GM12878 (cell line): ENCODE results near the gene STX1B. TPM values are rescaled to one million over a fixed set of nuclear protein-coding genes. Genes with fewer than 3 reads are reported as not detected.

Experiments used
- ATAC-seq: fragments of 200-7000 bp; cut with Tn5 transposase; 3 replicates; pipeline ENCODE4 v1.9.1; 2020; ENCODE audit warnings: mild to moderate bottlenecking, moderate library complexity
- BruUV-seq: library from RNA; stranded (reverse); fragments of 400-500 nt; replicated peaks from 2 replicates; lab custom pipeline; 2021; lab: Mats Ljungman, UMichigan
- CTCF ChIA-PET: fragments of 300-600 bp; sonication (Branson Sonifier 250); formaldehyde crosslinking; extraction: SDS; loops from one replicate; lab custom pipeline; 2021; ENCODE audit warnings: inconsistent platforms; lab: Yijun Ruan, JAX
- POLR2A ChIA-PET: fragments of 350-600 bp; formaldehyde crosslinking; extraction: SDS; loops from one replicate; lab custom pipeline; 2021; ENCODE audit warnings: inconsistent platforms; lab: Charles Lee
- RAD21 ChIA-PET: fragments of 300-600 bp; sonication (Branson Sonifier 250); formaldehyde crosslinking; loops from one replicate; lab custom pipeline; 2023; ENCODE audit warnings: antibody characterized with exemption; ENCODE audit not compliant: unreplicated experiment; lab: Charles Lee
- SMC1A ChIA-PET: fragments of 300-600 bp; sonication (Branson Sonifier 250); formaldehyde crosslinking; loops from one replicate; lab custom pipeline; 2023; ENCODE audit not compliant: unreplicated experiment, uncharacterized antibody; lab: Charles Lee
- DNase-seq: peaks from one replicate; pipeline ENCODE4 v3.0.0-alpha.2; 2011; ENCODE audit warnings: low read depth, low spot score
- FAIRE-seq: peaks from 3 replicates; lab custom pipeline; 2011; peaks lifted over from hg19 to GRCh38; lab: Jason Lieb, UNC
- H2AFZ ChIP-seq: 2 replicates; pipeline ENCODE4 v1.6.0; 2011; ENCODE audit warnings: low read depth, low read length, control low read depth; ENCODE audit not compliant: control insufficient read depth
- H3K27ac ChIP-seq: 2 replicates; pipeline ENCODE4 v1.5.1; 2011; ENCODE audit warnings: control low read depth; ENCODE audit not compliant: control insufficient read depth, insufficient read depth
- H3K27me3 ChIP-seq, 2 experiments: replicated peaks in 1 of 2; 2 replicates each; pipeline versions ENCODE4 v1.6.0 to v1.6.1; 2011; ENCODE audit warnings: low read length in 1 of 2; ENCODE audit not compliant: control insufficient read depth in 2 of 2, insufficient read depth in 2 of 2
- H3K36me3 ChIP-seq, 2 experiments: 2 replicates each; pipeline ENCODE4 v1.5.1; 2011; ENCODE audit warnings: low read length in 1 of 2; ENCODE audit not compliant: control insufficient read depth in 2 of 2, insufficient read depth in 2 of 2
- H3K4me1 ChIP-seq: 2 replicates; pipeline ENCODE4 v1.6.1; 2011; ENCODE audit warnings: mild to moderate bottlenecking, low read length, moderate library complexity, mixed read lengths; ENCODE audit not compliant: control insufficient read depth, insufficient read depth
- H3K4me2 ChIP-seq: 2 replicates; pipeline ENCODE4 v1.6.0; 2011; ENCODE audit warnings: control low read depth; ENCODE audit not compliant: control insufficient read depth, insufficient read depth
- H3K4me3 ChIP-seq: fragments of 200-600 bp; sonication (generic); 2 replicates; pipeline ENCODE4 v1.5.1; 2016
- H3K79me2 ChIP-seq: 2 replicates; pipeline ENCODE4 v1.6.0; 2011; ENCODE audit warnings: low read length; ENCODE audit not compliant: control insufficient read depth, insufficient read depth
- H3K9ac ChIP-seq: 2 replicates; pipeline ENCODE4 v1.8.0; 2011; ENCODE audit warnings: low read length, control low read depth, mixed read lengths; ENCODE audit not compliant: control insufficient read depth, insufficient read depth
- H3K9me3 ChIP-seq: replicated peaks from 3 replicates; pipeline ENCODE4 v1.5.1; 2011; ENCODE audit warnings: mild to moderate bottlenecking, low read length; ENCODE audit not compliant: control insufficient read depth, insufficient read depth
- H4K20me1 ChIP-seq: 2 replicates; pipeline ENCODE4 v1.6.0; 2011; ENCODE audit not compliant: control insufficient read depth, insufficient read depth
- ATF3 ChIP-seq: IDR thresholded peaks from 2 replicates; pipeline ENCODE4 v1.6.1; 2011; ENCODE audit warnings: low read depth, mild to moderate bottlenecking, low read length, moderate library complexity, borderline replicate concordance; ENCODE audit errors: extremely low read depth
- DPF2 ChIP-seq: fragments of 450-650 bp; IDR thresholded peaks from 2 replicates; pipeline ENCODE4 v1.6.1; 2017; ENCODE audit warnings: mild to moderate bottlenecking
- EP300 ChIP-seq, 2 experiments: fragments of 150-350 bp in 1 of 2; IDR thresholded peaks; 2 replicates each; pipeline ENCODE4 v1.6.1; 2011 to 2012; ENCODE audit warnings: low read depth in 2 of 2, low read length in 2 of 2, borderline replicate concordance in 1 of 2, improper control_type of control experiment in 1 of 2, inconsistent platforms in 1 of 2; ENCODE audit not compliant: control insufficient read depth in 1 of 2
- HDGF ChIP-seq: fragments of 450-650 bp; IDR thresholded peaks from 2 replicates; pipeline ENCODE4 v1.6.1; 2016; ENCODE audit warnings: antibody characterized with exemption
- JUND ChIP-seq: IDR thresholded peaks from 2 replicates; pipeline ENCODE4 v1.6.1; 2012; ENCODE audit warnings: low read depth, mild to moderate bottlenecking, low read length, improper control_type of control experiment, moderate library complexity
- KDM1A ChIP-seq: fragments of 200-600 bp; sonication (generic); IDR thresholded peaks from 2 replicates; pipeline ENCODE4 v1.6.1; 2016; ENCODE audit warnings: borderline replicate concordance
- MTA2 ChIP-seq: fragments of 450-650 bp; IDR thresholded peaks from 2 replicates; pipeline ENCODE4 v1.6.1; 2016; ENCODE audit warnings: low read depth, mild to moderate bottlenecking, moderate library complexity
- MTA3 ChIP-seq: IDR thresholded peaks from 2 replicates; pipeline ENCODE4 v1.6.1; 2012; ENCODE audit warnings: low read length, inconsistent platforms, borderline replicate concordance
- PAX5 ChIP-seq: IDR thresholded peaks from 2 replicates; pipeline ENCODE4 v1.6.1; 2011; ENCODE audit warnings: low read depth, low read length, borderline replicate concordance
- RBBP5 ChIP-seq: fragments of 200-600 bp; sonication (generic); conservative IDR thresholded peaks from 2 replicates; pipeline ENCODE4 v1.6.1; 2016
- SMC3 ChIP-seq: IDR thresholded peaks from 2 replicates; pipeline ENCODE4 v1.6.1; 2011; ENCODE audit warnings: low read length, improper control_type of control experiment, borderline replicate concordance
- SP1 ChIP-seq: IDR thresholded peaks from one replicate; pipeline ENCODE4 v1.6.1; 2011; ENCODE audit warnings: low read depth, low read length
- WGBS: methylation state at CpG from one replicate; pipeline ENCODE4 v1.1.6; 2016; ENCODE audit warnings: low lambda C conversion rate; ENCODE audit not compliant: insufficient replicate concordance, insufficient coverage; ENCODE audit errors: missing lambda C conversion rate; 5-methylcytosine and 5-hydroxymethylcytosine counted together
- in situ Hi-C: fragments of 300-500 bp; cut with MboI; formaldehyde crosslinking; loops from 9 replicates; pipeline ENCODE4 v1.14.3; 2018; ENCODE audit warnings: mixed read lengths
- intact Hi-C: fragments of 100-400 bp; cut with micrococcal nuclease; formaldehyde crosslinking; loops from one replicate; pipeline ENCODE4 v1.14.2; 2022; ENCODE audit not compliant: unreplicated experiment
- polyA plus RNA-seq, 11 experiments: library from polyadenylated mRNA; depleted of rRNA in 4 of 11; unstranded in 6 of 11; stranded (reverse) in 5 of 11; fragments of >200 nt; fragmentation: Nextera tagmentation in 4 of 11; fragmentation: Illumina TruSeq in 1 of 11; extraction: Ambion mirVana in 4 of 11; extraction: Trizol in 1 of 11; gene quantifications; 1 replicate in 1 of 11; 2 replicates in 10 of 11; pipeline versions ENCODE4 v1.2.1 to v1.2.3, GENCODE V29; 2011 to 2016; ENCODE audit warnings: inconsistent platforms in 2 of 11, missing spikeins in 2 of 11, low read depth in 1 of 11
- total RNA-seq, 4 experiments: library from RNA; depleted of rRNA in 3 of 4; stranded (reverse); fragments of >200 nt in 3 of 4; fragmentation: Illumina TruSeq in 1 of 4; extraction: Trizol in 1 of 4; gene quantifications; 2 replicates each; pipeline versions ENCODE4 v1.2.1 to v1.2.3, GENCODE V29; 2013 to 2021
- TF ChIP-seq, protein P1 (sequence below): fragments of 450-650 bp; formaldehyde crosslinking; IDR thresholded peaks from 2 replicates; pipeline ENCODE4 v1.4.0; 2022; ENCODE audit warnings: mild to moderate bottlenecking, moderate library complexity
- TF ChIP-seq, protein P2 (sequence below): fragments of 450-650 bp; IDR thresholded peaks from 2 replicates; pipeline ENCODE4 v1.6.1; 2017; ENCODE audit warnings: mild to moderate bottlenecking, low read depth, inconsistent platforms; ENCODE audit not compliant: poor library complexity, severe bottlenecking
- TF ChIP-seq, protein P3 (sequence below): fragments of 450-650 bp; formaldehyde crosslinking; IDR thresholded peaks from 2 replicates; pipeline ENCODE4 v1.5.0; 2022; ENCODE audit warnings: mild to moderate bottlenecking, missing genetic modification characterization

Gene STX1B
- total and polyA plus RNA-seq, 10 of the 15 experiments (the other 5 are each of a cell fraction or from before 2014, with no cell fraction given): 0.22 to 2.5 (median 1.1) TPM

DNA sequence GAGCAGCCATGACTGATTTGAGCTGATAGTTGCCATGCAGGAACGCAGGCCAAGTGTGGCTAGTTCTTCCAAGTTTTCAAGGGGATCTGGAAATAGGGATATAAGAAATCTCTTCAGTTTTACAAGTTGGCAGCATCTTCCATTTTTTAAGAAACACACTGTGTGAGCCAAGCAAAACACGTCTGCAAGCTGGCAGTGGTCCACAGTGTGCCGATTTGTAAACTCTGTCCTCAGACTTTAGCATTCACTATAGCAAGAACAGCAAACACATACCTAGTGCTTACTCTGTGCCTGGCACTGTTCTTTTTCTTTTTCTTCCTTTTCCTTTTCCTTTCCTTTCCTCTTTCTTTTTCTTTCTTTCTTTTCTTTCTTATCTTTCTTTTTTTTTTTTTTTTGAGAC, 58.7 kb downstream of the STX1B start:
- no TSS peak for BruUV-seq
- ATAC-seq (no peak), FAIRE-seq (no peak), DNase-seq (no peak)
- H3K9ac ChIP-seq: no peak overlapping the region
- H3K4me2 ChIP-seq: no peak overlapping the region
- SMC1A ChIA-PET: no interaction called here
- intact Hi-C loops (loop anchor here (2.0 to 10.0 kb wide), 3 partner anchors 143 to 923 kb away; partner anchors contain the start of genes VKORC1 and ZNF267), in situ Hi-C loops (loop anchor here (10.0 kb wide), 2 partner anchors 763 to 923 kb away; partner anchors contain the start of gene ZNF267)
- RAD21 ChIA-PET: no interaction called here
- H3K27ac ChIP-seq: no peak overlapping the region
- 0 out of 4 replicates have a peak, but pooled peaks cover 1 to 8% of the 10 kb centered on the region in 2 experiments for H3K36me3 ChIP-seq
- H3K4me1 ChIP-seq: peaks cover 16% of the 10 kb centered on the region
- H3K79me2 ChIP-seq: peaks cover 19% of the 10 kb centered on the region
- H2AFZ ChIP-seq: no peak overlapping the region
- H3K4me3 ChIP-seq: no peak overlapping the region
- TF ChIP-seq, protein P1, sequence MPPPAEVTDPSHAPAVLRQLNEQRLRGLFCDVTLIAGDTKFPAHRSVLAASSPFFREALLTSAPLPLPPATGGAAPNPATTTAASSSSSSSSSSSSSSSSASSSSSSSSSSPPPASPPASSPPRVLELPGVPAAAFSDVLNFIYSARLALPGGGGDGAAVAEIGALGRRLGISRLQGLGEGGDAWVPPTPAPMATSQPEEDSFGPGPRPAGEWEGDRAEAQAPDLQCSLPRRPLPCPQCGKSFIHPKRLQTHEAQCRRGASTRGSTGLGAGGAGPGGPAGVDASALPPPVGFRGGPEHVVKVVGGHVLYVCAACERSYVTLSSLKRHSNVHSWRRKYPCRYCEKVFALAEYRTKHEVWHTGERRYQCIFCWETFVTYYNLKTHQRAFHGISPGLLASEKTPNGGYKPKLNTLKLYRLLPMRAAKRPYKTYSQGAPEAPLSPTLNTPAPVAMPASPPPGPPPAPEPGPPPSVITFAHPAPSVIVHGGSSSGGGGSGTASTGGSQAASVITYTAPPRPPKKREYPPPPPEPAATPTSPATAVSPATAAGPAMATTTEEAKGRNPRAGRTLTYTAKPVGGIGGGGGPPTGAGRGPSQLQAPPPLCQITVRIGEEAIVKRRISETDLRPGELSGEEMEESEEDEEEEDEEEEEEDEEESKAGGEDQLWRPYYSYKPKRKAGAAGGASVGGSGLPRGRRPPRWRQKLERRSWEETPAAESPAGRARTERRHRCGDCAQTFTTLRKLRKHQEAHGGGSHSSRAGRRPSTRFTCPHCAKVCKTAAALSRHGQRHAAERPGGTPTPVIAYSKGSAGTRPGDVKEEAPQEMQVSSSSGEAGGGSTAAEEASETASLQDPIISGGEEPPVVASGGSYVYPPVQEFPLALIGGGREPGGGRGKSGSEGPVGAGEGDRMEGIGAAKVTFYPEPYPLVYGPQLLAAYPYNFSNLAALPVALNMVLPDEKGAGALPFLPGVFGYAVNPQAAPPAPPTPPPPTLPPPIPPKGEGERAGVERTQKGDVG (CRISPR knock-in tag): no peak
- TF ChIP-seq HDGF (no peak), SMC3 (no peak), JUND (no peak), MTA3 (no peak), SP1 (no peak), ATF3 (no peak), DPF2 (no peak), EP300 (IDR thresholded peaks at IDR 0.05; ENCODE audit: borderline replicate concordance in 1 of 2, control insufficient read depth in 1 of 2, low read depth in 2 of 2, low read length in 2 of 2) (no peak), RBBP5 (no peak), MTA2 (no peak), PAX5 (no peak), KDM1A (no peak)
- TF ChIP-seq, protein P2, sequence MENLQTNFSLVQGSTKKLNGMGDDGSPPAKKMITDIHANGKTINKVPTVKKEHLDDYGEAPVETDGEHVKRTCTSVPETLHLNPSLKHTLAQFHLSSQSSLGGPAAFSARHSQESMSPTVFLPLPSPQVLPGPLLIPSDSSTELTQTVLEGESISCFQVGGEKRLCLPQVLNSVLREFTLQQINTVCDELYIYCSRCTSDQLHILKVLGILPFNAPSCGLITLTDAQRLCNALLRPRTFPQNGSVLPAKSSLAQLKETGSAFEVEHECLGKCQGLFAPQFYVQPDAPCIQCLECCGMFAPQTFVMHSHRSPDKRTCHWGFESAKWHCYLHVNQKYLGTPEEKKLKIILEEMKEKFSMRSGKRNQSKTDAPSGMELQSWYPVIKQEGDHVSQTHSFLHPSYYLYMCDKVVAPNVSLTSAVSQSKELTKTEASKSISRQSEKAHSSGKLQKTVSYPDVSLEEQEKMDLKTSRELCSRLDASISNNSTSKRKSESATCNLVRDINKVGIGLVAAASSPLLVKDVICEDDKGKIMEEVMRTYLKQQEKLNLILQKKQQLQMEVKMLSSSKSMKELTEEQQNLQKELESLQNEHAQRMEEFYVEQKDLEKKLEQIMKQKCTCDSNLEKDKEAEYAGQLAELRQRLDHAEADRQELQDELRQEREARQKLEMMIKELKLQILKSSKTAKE: no peak
- TF ChIP-seq, protein P3, sequence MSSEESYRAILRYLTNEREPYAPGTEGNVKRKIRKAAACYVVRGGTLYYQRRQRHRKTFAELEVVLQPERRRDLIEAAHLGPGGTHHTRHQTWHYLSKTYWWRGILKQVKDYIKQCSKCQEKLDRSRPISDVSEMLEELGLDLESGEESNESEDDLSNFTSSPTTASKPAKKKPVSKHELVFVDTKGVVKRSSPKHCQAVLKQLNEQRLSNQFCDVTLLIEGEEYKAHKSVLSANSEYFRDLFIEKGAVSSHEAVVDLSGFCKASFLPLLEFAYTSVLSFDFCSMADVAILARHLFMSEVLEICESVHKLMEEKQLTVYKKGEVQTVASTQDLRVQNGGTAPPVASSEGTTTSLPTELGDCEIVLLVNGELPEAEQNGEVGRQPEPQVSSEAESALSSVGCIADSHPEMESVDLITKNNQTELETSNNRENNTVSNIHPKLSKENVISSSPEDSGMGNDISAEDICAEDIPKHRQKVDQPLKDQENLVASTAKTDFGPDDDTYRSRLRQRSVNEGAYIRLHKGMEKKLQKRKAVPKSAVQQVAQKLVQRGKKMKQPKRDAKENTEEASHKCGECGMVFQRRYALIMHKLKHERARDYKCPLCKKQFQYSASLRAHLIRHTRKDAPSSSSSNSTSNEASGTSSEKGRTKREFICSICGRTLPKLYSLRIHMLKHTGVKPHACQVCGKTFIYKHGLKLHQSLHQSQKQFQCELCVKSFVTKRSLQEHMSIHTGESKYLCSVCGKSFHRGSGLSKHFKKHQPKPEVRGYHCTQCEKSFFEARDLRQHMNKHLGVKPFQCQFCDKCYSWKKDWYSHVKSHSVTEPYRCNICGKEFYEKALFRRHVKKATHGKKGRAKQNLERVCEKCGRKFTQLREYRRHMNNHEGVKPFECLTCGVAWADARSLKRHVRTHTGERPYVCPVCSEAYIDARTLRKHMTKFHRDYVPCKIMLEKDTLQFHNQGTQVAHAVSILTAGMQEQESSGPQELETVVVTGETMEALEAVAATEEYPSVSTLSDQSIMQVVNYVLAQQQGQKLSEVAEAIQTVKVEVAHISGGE (CRISPR knock-in tag): no peak
- H3K9me3 ChIP-seq: no peaks in the 10 kb centered on the region
- CTCF ChIA-PET: interaction anchor here (2.7 kb wide), 1 partner anchor 917 kb away, joined by 15 read pairs; no protein-coding TSS in a partner anchor
- H3K27me3 ChIP-seq: no peaks in the 10 kb centered on the region
- H4K20me1 ChIP-seq: no peaks in the 10 kb centered on the region
- POLR2A ChIA-PET: interaction anchor here (0.7 kb wide), 1 partner anchor 429 kb away, joined by 3 read pairs; no protein-coding TSS in a partner anchor
- WGBS: 69% methylated on average over 3 of the region's 3 CpGs
